ENCODE measurements around the gene ALG12.

ALG12 gene

DNA sequence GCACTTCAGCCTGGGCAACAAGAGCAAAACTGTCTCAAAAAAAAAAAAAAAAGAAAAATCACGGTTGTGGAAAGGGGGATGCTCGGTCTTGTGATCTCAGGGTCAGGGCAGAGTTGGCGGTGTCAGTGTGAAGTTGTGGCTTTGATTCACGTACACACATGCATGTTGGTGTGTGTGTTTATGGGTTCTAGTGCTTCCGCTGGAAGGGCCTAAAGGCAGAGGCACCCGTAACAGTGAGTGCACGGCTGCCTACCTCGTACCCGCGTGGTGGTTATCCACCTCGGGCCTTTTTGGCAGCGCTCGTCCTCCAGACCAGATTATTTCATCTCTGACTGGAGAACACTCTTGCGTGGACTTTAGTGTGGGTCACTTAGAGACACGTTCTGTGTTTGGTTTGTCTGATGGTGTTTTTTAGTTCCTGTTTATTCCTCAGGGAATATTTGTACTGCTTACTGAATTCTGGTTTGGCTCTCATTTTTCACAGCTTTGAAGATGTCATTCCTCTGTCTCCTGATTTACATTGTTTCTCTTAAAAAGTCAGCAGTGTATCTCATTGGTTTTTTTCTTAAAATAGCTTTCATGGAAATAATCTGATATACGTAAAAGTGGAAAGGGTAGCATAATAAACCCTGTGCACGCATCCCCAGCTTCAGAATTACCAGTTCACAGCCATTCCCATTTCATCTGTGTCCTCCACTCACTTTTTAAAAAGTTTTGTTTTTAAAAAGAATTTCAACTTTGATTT is 49.0 kb downstream of the ALG12 start:
- peaks cover 87% of the 10 kb centered on the region for H3K79me2 ChIP-seq (ENCODE audit: insufficient read depth, low read length)
- H3K9ac ChIP-seq (ENCODE audit: low read length), result no peak overlapping the region
- no peak overlapping the region for H3K4me3 ChIP-seq (ENCODE audit: low read depth, low read length, poor library complexity, severe bottlenecking)
- H3K4me1 ChIP-seq (ENCODE audit: insufficient read depth, low read length, severe bottlenecking), result no peaks in the 10 kb centered on the region
- peaks cover 36% of the 10 kb centered on the region for H3K9me3 ChIP-seq (ENCODE audit: low read length)
- TF ChIP-seq, protein P1, sequence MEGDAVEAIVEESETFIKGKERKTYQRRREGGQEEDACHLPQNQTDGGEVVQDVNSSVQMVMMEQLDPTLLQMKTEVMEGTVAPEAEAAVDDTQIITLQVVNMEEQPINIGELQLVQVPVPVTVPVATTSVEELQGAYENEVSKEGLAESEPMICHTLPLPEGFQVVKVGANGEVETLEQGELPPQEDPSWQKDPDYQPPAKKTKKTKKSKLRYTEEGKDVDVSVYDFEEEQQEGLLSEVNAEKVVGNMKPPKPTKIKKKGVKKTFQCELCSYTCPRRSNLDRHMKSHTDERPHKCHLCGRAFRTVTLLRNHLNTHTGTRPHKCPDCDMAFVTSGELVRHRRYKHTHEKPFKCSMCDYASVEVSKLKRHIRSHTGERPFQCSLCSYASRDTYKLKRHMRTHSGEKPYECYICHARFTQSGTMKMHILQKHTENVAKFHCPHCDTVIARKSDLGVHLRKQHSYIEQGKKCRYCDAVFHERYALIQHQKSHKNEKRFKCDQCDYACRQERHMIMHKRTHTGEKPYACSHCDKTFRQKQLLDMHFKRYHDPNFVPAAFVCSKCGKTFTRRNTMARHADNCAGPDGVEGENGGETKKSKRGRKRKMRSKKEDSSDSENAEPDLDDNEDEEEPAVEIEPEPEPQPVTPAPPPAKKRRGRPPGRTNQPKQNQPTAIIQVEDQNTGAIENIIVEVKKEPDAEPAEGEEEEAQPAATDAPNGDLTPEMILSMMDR (IDR thresholded peaks at IDR 0.05; ENCODE audit: low read length), result no peak
- no peak for TF ChIP-seq EZH2 (IDR thresholded peaks at IDR 0.05; ENCODE audit: borderline replicate concordance, low read length)
- H3K9me2 ChIP-seq (ENCODE audit: low read depth, low read length), result no peaks in the 10 kb centered on the region
- no peak overlapping the region for H2AFZ ChIP-seq (ENCODE audit: low read length)
- no peaks in the 10 kb centered on the region for H4K20me1 ChIP-seq (ENCODE audit: insufficient read depth, low read length)
- no peaks in the 10 kb centered on the region for H3F3A ChIP-seq (ENCODE audit: insufficient read depth, low read length)
- no peak overlapping the region for H3K27ac ChIP-seq (ENCODE audit: low read depth, low read length, poor library complexity, severe bottlenecking)
- no peaks in the 10 kb centered on the region for H3K27me3 ChIP-seq (ENCODE audit: insufficient read depth, low read length)
- H3K4me2 ChIP-seq (ENCODE audit: low read length), result no peak overlapping the region
- H3K36me3 ChIP-seq (ENCODE audit: insufficient read depth, low read length), result peaks cover 50% of the 10 kb centered on the region

DNA sequence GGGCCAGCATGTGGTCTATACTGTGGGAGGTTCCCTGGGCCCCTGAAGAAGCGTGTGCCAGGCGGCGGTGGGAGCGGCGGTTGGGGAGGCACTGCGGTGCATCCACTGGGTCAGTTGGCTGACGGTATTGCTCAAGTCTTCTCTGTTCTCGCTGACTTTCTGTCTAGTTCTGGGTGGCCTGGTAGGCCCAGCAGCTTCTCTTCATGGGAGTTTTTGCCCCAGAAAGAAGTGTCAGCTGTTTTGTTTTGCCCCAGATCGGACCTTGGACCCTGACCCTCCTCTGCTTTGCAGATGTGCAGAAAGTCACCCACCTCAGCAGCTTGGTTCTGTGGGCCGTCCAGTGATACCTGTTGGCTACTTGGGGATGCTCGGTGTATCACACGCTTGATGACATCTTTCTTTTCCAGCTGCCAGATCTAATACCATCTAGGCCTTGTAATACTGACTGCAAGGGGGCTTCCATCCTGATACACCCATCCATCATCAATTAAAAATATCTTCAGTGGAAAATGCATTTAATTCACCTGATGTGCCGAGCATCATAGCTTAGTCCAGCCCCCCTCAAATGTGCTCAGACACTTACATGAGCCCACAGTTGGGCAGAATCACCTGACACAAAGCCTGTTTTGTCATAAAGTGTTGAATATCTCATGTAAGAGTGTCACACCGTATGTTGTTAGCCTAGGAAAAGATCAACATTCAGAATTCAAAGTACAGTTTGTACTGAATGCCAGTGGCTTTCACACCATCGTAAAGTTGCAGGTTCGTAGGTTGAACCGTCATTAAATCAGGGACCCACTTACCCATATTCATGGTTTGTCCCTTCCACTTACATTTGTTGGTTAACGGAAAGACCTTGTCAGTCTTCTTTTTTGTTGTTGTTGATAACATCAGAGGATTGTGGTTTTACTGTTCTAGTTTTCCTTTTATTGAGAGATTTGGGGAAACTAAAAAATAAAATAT is 50.7 kb downstream of the ALG12 start:
- H3K9ac ChIP-seq (ENCODE audit: low read length), result no peak overlapping the region
- H3K9me3 ChIP-seq (ENCODE audit: low read length), result peaks cover 36% of the 10 kb centered on the region
- H3K79me2 ChIP-seq (ENCODE audit: insufficient read depth, low read length), result peaks cover 88% of the 10 kb centered on the region
- no peak overlapping the region for H3K4me3 ChIP-seq (ENCODE audit: low read depth, low read length, poor library complexity, severe bottlenecking)
- TF ChIP-seq, protein P1 (IDR thresholded peaks at IDR 0.05; ENCODE audit: low read length), result no peak
- peaks cover 50% of the 10 kb centered on the region for H3K36me3 ChIP-seq (ENCODE audit: insufficient read depth, low read length)
- H4K20me1 ChIP-seq (ENCODE audit: insufficient read depth, low read length), result no peaks in the 10 kb centered on the region
- H3K27me3 ChIP-seq (ENCODE audit: insufficient read depth, low read length), result no peaks in the 10 kb centered on the region
- no peak overlapping the region for H3K4me2 ChIP-seq (ENCODE audit: low read length)
- no peak overlapping the region for H3K27ac ChIP-seq (ENCODE audit: low read depth, low read length, poor library complexity, severe bottlenecking)
- H3K4me1 ChIP-seq (ENCODE audit: insufficient read depth, low read length, severe bottlenecking), result no peaks in the 10 kb centered on the region
- H2AFZ ChIP-seq (ENCODE audit: low read length), result no peak overlapping the region
- H3K9me2 ChIP-seq (ENCODE audit: low read depth, low read length), result no peaks in the 10 kb centered on the region
- H3F3A ChIP-seq (ENCODE audit: insufficient read depth, low read length), result no peaks in the 10 kb centered on the region

DNA sequence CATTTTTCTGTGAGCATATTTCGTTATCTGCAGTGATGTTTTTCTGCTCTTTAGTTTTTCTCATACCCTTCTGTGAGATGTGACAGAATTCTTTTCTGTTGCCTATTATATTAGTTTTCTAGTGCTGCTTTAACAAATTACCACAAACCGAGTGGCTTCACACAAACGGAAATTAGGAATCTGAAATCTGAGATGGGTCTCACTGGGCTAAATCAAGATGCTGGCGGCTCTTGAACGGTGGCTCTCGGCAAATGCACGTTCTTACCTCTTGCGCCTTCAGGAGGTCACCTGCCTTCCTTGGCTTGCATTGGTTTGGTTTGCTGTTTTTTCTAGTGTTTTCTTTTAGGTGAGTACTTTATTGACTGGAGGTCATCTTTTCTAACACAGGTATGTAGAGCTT is 51.6 kb downstream of the ALG12 start:
- no peak for TF ChIP-seq EZH2 (IDR thresholded peaks at IDR 0.05; ENCODE audit: borderline replicate concordance, low read length)
- TF ChIP-seq, protein P1 (IDR thresholded peaks at IDR 0.05; ENCODE audit: low read length), result no peak
- H3K4me2 ChIP-seq (ENCODE audit: low read length), result no peak overlapping the region
- H3K27me3 ChIP-seq (ENCODE audit: insufficient read depth, low read length), result no peaks in the 10 kb centered on the region
- H3K9ac ChIP-seq (ENCODE audit: low read length), result no peak overlapping the region
- H2AFZ ChIP-seq (ENCODE audit: low read length), result no peak overlapping the region
- H3K27ac ChIP-seq (ENCODE audit: low read depth, low read length, poor library complexity, severe bottlenecking), result no peak overlapping the region
- no peaks in the 10 kb centered on the region for H3K4me1 ChIP-seq (ENCODE audit: insufficient read depth, low read length, severe bottlenecking)
- peaks cover 93% of the 10 kb centered on the region for H3K79me2 ChIP-seq (ENCODE audit: insufficient read depth, low read length)
- H4K20me1 ChIP-seq (ENCODE audit: insufficient read depth, low read length), result no peaks in the 10 kb centered on the region
- no peaks in the 10 kb centered on the region for H3K9me2 ChIP-seq (ENCODE audit: low read depth, low read length)
- no peaks in the 10 kb centered on the region for H3F3A ChIP-seq (ENCODE audit: insufficient read depth, low read length)
- peaks cover 50% of the 10 kb centered on the region for H3K36me3 ChIP-seq (ENCODE audit: insufficient read depth, low read length)
- no peak overlapping the region for H3K4me3 ChIP-seq (ENCODE audit: low read depth, low read length, poor library complexity, severe bottlenecking)
- H3K9me3 ChIP-seq (ENCODE audit: low read length), result peaks cover 36% of the 10 kb centered on the region
